LoVo (cell line): Measurements from ENCODE around the gene SLC9C1.
"Not testable (repeated sequence)": the region's sequence is repeated elsewhere in the genome, so short reads cannot be mapped to it uniquely, and the experiment has no call there.

Experiments
- DNase-seq: peaks from one replicate; pipeline ENCODE4 v3.0.0-alpha.2; 2016; ENCODE audit warnings: low spot score

Gene SLC9C1

DNA sequence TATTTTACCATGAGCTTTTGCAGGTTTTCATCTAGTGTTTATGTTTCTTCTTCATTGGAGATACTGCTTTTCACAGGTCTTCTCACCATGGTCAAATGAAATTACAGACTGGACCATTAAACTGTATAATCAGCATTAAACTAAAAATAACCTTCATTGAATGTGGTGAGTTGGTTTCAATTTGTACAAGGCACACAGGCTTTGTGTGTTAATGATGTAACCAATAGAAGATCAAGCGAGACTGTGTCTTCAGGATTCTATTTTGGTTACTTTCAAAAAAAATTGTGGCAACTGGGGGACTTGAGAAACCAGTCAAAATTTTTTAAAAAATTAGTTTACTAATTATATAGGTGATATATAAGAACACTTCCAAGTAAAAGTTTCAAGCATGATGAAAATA is 106.7 kb downstream of the SLC9C1 start:
- no peak for DNase-seq

- DNase-seq = not testable (repeated sequence)
Observed at GRCh38 chr3:112185423-112186035, 108.5 kb downstream of the SLC9C1 start.

DNA sequence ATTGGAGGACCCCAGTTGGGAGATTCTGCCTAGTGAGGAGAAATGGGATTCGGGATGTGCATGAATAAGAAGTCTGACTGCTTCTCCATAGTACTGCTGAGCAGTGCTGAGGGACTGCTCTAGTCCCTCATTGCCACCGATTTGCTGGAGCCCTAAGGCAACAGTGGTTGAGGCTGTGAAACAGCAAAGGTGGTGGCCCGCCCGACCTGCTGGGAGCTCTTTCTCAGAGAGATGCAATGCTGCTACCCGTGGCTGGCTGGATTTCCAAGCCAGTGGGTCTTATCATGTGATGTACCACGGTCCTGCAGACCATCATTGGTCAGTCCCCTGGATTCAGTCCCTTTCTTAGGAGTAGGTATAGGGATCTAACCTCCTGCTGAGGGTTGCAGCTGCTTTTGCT is 118.4 kb downstream of the SLC9C1 start:
- no peak for DNase-seq

DNA sequence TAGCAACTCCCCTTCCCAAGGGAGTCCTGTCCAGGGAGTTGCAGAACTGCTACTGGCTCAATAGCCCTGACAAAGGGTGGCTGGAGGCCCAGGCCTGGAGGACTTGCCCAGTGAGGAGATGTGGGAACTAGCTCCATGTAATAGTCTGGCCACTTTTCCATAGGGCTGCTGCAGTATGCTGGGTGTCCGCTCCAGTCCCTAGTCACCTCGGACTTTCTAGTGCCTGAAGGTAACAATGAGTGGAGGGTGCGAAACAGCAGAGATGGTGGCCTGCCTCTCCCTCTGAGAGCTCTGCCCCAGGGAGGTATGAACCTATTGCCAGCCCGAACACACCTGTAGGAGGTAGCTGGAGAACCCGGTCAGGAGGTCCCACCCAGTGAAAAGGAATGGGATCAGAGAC is 119.0 kb downstream of the SLC9C1 start:
- DNase-seq = no peak

GRCh38 chr3:112171144-112171543 is 122.9 kb downstream of the SLC9C1 start:
- no peak for DNase-seq

DNA sequence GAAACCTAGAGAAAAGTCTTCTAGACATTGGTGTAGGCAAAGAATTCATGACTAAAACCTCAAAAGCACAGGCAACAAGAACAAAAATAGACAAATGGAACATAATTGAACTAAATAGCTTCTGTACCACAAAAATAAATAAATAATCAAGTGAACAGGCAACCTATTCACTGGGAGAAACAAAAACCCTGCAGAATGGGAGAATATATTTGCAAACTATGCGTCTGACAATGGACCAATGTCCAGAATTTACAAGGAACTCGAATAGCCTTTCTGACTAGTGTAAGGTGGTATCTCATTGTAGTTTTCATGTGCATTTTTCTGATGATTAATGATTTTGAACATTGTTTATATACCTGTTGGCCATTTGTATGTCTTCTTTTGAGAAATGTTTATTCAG is 124.0 kb downstream of the SLC9C1 start:
- no peak for DNase-seq

DNA sequence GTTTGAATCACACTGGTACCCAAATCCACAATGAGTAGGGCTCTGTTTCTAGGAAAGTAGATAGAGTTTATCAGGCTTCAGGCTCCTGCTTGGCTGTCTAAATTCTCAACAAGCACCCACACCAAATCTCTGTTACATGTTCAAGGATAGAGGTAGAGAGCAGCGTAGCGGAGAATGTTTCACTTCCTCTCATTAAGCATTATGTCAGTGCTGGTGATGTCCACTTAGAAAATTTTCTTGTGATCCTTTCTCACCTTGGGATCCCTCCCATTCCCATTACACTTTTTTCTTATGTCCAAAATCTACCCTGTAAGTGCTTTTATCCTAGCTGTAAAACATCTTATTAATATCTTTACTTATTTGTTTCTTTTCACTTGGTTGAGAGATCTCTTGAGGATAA is 126.3 kb downstream of the SLC9C1 start:
- no peak for DNase-seq

- DNase-seq = no peak
Observed at GRCh38 chr3:112149136-112149535, 144.9 kb downstream of the SLC9C1 start.

DNA sequence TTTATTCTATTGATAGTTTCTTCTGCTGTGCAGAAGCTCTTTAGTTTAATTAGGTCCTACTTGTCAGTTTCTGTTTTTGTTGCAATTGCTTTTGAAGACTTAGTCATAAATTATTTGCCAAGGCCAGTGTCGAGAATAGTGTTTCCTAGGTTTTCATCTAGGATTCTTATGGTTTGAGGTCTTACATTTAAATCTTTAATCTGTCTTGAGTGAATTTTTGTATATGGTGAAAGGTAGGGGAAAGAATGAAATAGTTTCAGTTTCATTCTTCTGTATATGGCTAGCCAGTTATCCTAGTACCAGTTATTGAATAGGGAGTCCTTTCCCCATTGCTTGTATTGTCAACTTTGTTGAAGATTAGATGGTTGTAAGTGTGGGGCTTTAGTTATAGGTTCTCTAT is 150.3 kb downstream of the SLC9C1 start:
- DNase-seq = no peak

DNA sequence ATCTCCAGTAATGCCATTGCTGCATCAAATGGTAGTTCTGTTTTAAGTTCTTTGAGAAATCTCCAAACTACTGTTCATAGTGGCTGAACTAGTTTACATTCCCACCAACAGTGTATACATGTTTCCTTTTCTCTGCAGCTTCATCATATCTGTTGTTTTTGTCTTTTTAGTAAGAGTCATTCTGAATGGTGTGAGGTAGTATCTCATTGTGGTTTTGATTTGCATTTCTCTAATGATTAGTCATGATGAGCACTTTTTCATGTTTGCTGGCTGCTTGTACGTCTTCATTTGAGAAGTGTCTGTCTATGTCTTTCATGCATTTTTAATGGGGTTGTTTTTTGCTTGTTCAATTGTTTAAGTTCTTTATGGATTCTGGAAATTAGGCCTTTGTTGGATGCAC is 150.8 kb downstream of the SLC9C1 start:
- DNase-seq = no peak

- no peak for DNase-seq
Observed at GRCh38 chr3:112141293-112141692, 152.7 kb downstream of the SLC9C1 start.

DNA sequence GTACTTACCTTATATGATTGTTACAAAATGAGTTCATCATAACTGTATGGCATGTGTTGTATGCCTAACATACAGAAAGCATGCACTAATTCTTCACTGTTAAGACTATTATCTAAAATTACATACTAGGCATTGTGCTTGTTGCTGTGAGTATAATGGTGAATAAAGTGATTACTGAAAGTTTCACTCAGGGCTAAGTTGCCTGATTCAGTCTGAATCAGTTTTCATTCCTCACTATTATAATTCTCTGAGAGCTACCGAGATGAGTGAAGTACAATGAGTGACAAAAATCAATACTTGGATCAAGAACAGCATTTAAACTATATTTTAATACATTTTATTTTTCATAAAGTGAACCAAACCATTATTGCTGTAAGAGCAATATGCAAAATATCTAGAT is 153.4 kb downstream of the SLC9C1 start:
- no peak for DNase-seq

- no peak for DNase-seq
Observed at GRCh38 chr3:112138219-112138969, 155.6 kb downstream of the SLC9C1 start.

DNA sequence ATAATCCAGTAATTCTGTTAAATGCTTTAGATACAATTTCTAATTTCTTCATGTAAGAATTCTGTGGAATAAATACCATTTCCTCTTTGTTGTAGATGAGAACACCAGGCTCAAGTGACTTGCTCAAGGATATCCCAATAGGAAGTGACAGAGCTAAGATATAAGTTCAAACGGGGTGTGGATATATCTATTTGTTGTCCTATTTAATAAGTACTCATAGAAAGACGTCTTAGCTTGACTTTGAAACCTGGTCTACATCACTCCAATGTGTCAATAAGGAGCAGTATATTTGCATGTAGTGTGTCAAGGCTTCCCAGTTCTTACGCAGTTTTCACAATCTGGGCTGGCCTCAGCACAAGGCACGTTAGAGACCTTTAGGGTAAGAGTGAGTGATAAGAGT is 156.2 kb downstream of the SLC9C1 start:
- no peak for DNase-seq

- peak; percentile 53 for DNase-seq
Observed at GRCh38 chr3:112136959-112137693, 156.9 kb downstream of the SLC9C1 start.

DNA sequence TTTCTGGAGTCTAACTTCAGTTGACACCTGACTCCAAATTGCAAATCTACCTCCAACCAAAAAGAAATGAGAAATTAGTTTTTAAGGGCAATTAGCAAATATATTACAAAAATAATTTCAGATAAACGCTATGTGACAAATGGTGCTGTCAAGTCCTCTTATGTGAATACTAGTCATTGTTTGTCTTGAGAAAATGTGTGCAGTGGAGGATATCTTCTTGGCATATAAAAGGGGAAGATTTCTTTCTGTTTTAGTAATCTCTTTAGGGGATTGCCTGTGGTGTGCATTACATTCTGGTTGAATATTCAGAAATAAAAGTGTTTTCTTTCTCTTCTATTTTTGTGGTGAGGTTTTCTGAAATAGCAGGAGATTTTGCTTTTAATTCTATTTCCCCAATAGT is 158.0 kb downstream of the SLC9C1 start:
- DNase-seq = no peak

DNA sequence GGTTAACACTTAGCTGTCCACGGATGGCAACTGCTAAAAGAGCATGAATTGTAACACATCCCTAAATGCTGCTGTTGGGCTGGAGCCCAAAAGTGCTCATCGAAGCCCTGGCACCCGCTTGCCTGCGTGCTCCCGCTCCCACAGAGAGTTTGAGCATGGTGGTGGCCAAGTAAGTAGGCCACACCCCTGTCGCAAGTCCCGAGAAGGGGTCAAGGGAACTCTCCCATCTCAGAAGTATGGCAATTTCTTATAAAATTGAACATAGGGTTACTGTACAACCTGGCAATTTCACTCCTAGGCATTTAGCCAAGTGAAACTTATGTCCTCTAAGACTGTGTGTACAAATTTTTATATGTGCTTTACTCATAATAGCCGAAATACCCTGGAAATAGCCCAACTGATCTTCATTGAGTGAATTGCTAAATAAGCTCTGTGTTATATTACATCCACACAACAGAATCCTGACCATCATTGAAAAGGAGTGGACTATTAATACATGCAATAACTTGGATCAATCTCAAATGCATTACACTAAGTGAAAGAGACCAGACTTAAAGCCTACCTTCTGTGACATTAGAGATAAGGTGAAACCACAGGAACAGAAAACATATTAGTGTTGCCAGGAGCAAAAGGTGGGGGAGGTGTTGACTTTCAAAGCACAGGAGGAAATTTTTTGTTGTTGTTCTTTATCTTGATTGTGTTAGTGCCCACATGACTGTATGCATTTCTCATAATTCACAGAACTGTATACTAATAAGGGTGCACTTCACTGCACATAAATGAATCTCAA is 159.5 kb downstream of the SLC9C1 start:
- peak; percentile 19 for DNase-seq

- DNase-seq = no peak
Observed at GRCh38 chr3:112133626-112134334, 160.2 kb downstream of the SLC9C1 start.

DNA sequence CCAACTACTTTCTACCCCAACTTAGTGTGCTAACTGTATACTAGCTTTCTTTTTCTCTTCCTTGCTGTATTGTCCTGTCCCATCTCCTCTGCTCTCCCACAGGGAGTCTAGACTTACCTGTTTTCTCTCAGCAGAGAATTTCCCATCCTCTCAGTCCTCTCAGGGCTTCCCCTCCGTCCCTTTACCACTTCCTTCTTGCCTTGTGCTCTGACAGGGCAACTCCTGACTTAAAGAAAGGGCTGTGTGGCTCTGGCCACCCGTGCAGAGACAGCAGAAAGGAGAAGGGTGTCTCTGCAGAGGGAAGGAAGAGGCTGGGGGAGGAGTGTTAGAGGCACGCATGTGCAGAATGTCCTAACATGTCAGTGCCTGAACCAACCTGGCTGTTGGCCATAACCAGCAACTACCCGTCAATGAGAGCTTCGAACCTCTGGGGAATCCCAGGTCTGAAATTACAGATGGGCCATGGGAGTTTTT is 161.0 kb downstream of the SLC9C1 start, which contains the start of gene GCSAM:
Gene GCSAM, minus strand, starts transcription at position 274 of the 474 bp plus-strand sequence. Its CDS starts 128 bp downstream, at position 146.
- no peak for DNase-seq

DNA sequence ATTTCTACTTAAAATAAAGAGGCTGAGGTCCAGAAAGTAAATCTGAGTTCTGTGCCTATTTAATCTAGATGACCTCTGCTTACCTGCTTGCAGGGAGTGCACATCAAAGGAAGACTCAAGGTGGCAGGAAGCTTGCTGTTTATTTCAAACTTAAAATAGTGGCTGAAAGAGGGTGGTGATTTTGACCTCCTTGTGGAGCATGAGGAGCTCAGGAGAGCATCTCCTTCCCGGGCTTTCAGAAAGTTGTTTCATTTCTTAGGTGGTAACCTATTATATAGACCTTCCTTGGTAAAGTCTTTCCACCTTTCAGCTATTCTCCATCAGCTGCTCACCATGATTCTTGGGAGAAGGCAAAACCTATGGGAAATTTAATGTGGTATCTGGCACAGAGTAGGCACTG is 161.5 kb downstream of the SLC9C1 start:
- no peak for DNase-seq

- no peak for DNase-seq
Observed at GRCh38 chr3:112132088-112132487, 161.9 kb downstream of the SLC9C1 start.
